Activated CD4-positive, CD25-positive, alpha-beta regulatory T cell treated with anti-CD3 and anti-CD28 coated beads, Interleukin-2, amount 50 U/mL, for 24 hours (primary cell): ENCODE results near the gene GLRX5.
"Not testable (repeated sequence)": the region's sequence is repeated elsewhere in the genome, so short reads cannot be mapped to it uniquely, and the experiment has no call there.

ENCODE experiments used
- ATAC-seq, 2 donors: fragments of 150-1000 bp; cut with Tn5 transposase; one replicate each; pipeline ENCODE4 v1.10.0; 2021; ENCODE audit warnings: mild to moderate bottlenecking in 1 of 2, moderate library complexity in 1 of 2

The GLRX5 gene

GRCh38 chr14:95562892-95563685 is 28.2 kb downstream of the GLRX5 start:
- no peak for ATAC-seq

DNA sequence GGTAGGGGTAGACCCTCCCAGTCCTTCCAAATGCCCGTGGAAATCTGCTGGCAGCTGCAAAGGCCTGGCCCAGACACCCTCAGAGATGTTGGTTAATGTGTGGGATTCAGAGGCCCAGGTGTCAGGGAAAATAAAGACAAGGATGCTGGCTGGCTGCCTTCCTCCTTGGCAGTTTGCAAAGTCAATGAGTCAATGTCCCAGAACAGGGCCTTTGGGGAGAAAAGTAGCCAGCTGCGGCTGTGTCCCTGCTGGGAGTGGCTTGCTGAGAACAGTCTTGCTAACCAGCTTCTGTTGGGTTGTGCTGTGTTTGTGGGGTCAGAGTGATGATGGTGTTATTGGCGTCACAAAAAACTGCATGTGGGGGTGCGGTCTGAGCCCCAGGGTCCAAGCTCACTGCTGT is 29.2 kb downstream of the GLRX5 start:
- no peak for ATAC-seq

DNA sequence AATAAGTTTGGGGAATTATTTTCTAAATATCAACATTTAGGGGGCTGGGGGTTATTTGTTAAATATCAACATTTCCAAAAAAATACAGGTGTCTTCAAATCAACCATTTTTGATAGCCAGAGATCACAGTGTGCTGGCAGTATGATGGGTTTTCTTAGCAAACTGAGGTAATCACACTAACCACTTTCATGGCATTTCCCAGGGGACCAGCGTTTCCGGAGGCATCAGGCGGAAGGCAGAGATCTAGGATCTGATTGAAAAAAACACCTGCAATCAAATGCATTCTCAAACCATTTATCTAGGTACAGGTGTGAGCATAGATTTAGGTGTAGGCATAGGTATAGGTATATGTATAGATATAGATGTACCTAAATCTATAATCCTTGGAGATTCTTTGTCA is 34.6 kb downstream of the GLRX5 start:
- ATAC-seq, result no peak

- no peak for ATAC-seq
These were observed 38.5 kb downstream of the GLRX5 start for GRCh38 chr14:95573313-95573712.

DNA sequence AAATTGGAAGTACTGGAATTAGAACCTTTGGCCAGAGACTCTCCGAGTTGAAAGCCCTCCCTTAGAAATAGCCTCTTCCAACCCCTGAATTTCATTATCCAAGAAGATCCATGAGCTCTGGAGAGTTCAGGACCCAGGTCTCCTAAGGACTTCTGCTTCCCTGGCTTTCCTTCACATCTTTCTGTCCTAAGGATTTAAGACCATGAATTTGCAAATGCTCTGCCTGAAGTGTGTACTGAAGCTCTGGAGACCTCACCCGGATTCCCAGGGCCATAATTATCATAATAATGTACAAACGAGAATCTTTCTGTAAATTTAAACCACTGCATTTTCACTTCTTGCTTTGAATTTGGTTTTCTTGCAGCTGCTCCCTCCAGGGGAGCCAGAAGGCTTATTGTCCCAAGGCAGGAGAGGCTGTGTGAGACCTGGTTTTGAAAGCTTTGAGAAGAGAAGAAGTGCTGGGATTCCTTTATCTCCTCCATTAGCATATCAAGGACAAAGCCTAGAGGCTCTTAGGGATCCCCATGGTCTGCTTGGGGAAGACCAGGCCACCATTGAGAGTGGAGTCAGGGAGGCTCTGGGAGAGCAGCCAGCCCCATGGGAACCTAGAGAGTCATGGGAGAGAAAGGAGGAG is 41.1 kb downstream of the GLRX5 start:
- no peak for ATAC-seq

DNA sequence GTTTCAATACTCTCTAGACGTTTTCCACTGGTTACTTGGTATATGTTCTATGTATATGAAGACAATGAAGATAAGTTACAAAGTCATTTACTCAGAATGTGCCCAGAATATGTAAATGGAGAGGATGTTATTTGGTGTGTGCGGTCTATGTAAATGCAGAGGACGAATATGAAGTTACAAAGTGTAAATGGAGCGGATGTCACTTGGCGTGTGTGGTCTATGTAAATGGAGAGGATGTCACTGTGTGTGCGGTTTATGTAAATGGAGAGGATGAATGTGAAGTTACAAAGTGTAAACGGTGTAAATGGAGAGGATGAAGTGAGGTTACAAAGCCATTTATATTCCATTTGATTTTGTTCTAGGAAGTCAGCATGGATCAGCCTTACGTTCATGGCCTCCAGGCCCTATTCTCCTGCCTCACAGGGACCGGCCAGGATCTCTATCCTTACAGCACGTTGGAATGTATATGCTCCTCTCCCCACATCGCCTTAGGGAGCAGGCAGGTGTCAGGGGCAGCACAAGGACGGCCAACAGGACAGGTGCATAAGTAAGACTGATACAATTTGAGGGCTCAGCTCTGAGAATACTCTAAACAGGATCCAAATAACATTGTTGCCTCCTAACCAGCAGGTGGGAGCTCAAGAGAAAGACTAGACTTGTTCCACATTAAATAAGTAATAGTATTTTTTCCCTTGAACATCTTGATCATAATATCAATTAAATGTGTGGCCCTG is 42.4 kb downstream of the GLRX5 start:
- no peak for ATAC-seq

GRCh38 chr14:95577870-95578269 is 43.0 kb downstream of the GLRX5 start:
- ATAC-seq, result no peak

DNA sequence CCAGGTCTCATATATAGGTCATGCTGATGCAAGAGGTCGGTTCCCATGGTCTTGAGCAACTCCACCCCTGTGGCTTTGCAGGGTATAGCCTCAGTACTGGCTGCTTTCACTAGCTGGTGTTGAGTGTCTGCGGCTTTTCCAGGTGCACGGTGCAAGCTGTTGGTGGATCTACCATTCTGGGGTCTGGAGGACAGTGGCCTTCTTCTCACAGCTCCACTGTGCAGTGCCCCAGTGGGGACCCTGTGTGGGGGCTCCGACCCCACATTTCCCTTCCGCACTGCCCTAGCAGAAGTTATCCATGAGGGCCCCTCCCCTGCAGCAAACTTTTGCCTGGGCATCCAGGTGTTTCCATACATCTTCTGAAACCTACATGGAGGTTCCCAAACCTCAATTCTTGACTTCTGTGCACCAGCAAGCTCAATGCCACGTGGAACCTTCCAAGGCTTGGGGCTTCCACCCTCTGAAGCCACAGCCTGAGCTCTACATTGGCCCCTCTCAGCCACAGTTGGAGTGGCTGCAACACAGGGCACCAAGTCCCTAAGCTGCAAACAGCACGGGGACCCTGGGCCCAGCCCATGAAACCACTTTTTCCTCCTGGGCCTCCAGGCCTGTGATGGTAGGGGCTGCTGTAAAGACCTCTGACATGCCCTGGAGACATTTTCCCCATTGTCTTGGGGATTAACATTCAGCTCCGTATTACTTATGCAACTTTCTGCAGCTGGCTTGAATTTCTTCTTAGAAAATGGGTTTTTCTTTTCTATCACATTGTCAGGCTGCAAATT is 49.2 kb downstream of the GLRX5 start:
- ATAC-seq, result not testable (repeated sequence)

DNA sequence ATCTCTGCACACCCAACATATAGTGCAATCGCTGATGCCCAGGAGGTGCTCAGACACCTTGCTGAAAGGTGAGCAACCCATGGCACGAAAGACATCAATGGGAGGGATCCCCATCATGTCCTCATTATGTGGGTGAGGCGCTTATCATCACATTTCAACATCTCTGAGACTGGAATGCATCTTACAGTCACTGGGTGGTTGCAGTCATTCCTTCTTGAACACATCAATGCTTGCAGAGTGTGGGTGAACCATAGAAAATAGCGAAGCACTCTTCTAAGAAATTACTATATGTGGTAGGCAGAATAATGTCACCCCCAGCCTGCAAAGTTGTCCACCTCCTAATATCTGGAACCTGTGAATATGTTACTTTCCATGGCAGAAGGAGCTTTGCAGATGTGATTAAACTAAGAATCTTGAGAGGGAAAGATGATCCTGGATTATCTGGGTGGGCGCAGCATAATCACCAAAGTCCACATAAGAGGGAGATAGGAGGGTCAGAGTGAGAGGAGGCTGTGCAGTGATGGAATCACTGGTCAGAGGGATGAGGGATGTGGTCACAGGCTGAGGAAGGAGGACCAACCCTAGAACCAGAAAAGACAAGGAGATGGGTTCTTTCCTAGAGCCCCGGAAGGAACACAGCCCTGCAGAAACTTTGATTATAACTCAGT is 51.2 kb downstream of the GLRX5 start:
- no peak for ATAC-seq

DNA sequence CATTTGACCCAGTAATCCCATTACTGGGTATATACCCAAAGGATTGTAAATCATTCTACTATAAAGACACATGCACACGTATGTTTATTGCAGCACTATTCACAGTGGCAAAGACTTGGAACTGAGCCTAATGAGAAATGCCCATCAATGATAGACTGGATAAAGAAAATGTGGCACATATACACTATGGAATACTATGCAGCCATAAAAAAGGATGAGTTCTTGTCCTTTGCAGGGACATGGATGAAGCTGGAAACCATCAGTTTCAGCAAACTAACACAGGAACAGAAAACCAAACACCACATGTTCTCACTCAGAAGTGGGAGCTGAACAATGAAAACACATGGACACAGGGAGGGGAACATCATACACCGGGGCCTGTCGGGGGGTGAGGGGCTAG is 56.3 kb downstream of the GLRX5 start:
- ATAC-seq, result not testable (repeated sequence)
